ENCODE measurements around the gene AGPAT3. TPM values are rescaled to one million over a fixed set of nuclear protein-coding genes. Genes with fewer than 3 reads are reported as not detected.

Gene AGPAT3
- total and polyA plus RNA-seq, 2 donors (not counting 3 experiments of a cell fraction or from before 2014, with no cell fraction given) = 39.9 to 76.7 TPM

- H3K4me1 ChIP-seq (ENCODE audit: control insufficient read depth, extremely low read depth, insufficient read depth, low read length) = no peaks in the 10 kb centered on the region
- H3K9me3 ChIP-seq (replicated peaks; ENCODE audit: control insufficient read depth, insufficient read depth, low read length) = no peaks in the 10 kb centered on the region
- dilution Hi-C loops (cut with MboI; ENCODE audit: extremely low pct_ligation_motif_present, low sequenced_read_pairs) (no loop called here), intact Hi-C loops (cut with micrococcal nuclease) (no loop called here)
- no peak overlapping the region for H2AFZ ChIP-seq (ENCODE audit: low read depth, low read length)
- ChIA-PET POLR2A (no interaction called here), CTCF (interaction anchor here (1.2 kb wide), 1 partner anchor 155 kb away, joined by 6 read pairs; no protein-coding TSS in a partner anchor)
- DNase-seq (ENCODE audit: low read depth, low spot score) (no peak), FAIRE-seq (no peak)
- H3K4me3 ChIP-seq (replicated peaks in 1 of 3; ENCODE audit: insufficient read depth in 1 of 3, low read depth in 1 of 3, low read length in 3 of 3) = no peak overlapping the region
- no peaks in the 10 kb centered on the region for H3K36me3 ChIP-seq (ENCODE audit: control insufficient read depth in 2 of 2, extremely low read depth in 1 of 2, insufficient read depth in 2 of 2, low read length in 2 of 2)
- TF ChIP-seq GATA2 (IDR thresholded peaks at IDR 0.05; ENCODE audit: insufficient read depth, insufficient read length, low read depth, low read length) = no peak
- TF ChIP-seq EZH2 (IDR thresholded peaks at IDR 0.05; ENCODE audit: borderline replicate concordance, low read depth, low read length, severe bottlenecking) = no peak
- no peak for TF ChIP-seq JUN (IDR thresholded peaks at IDR 0.05; ENCODE audit: borderline replicate concordance, insufficient read depth, insufficient read length, low read depth)
- TF ChIP-seq CTCF (IDR thresholded peaks at IDR 0.05; ENCODE audit: extremely low read depth in 1 of 2, insufficient read depth in 1 of 2, low read depth in 1 of 2, low read length in 2 of 2) = no peak
- TF ChIP-seq POLR2AphosphoS5 (IDR thresholded peaks at IDR 0.05; ENCODE audit: insufficient read depth, low read depth, low read length) = no peak
- no peak for TF ChIP-seq POLR2A (IDR thresholded peaks at IDR 0.05; ENCODE audit: low read depth, low read length)
- TF ChIP-seq MYC (IDR thresholded peaks at IDR 0.05; ENCODE audit: low read depth, low read length) = no peak
- no peak for TF ChIP-seq FOS (IDR thresholded peaks at IDR 0.05; ENCODE audit: borderline replicate concordance, insufficient read depth, low read length)
- TF ChIP-seq MAX (IDR thresholded peaks at IDR 0.05; ENCODE audit: insufficient read depth, insufficient read length) = no peak
- no peaks in the 10 kb centered on the region for H3K79me2 ChIP-seq (ENCODE audit: control insufficient read depth, insufficient read depth, low read length)
- no peaks in the 10 kb centered on the region for H3K27me3 ChIP-seq (ENCODE audit: control insufficient read depth in 2 of 2, insufficient read depth in 2 of 2, low read length in 2 of 2)
- no peaks in the 10 kb centered on the region for H4K20me1 ChIP-seq (replicated peaks; ENCODE audit: control insufficient read depth, extremely low read depth, insufficient read depth, low read length)
- H3K4me2 ChIP-seq (ENCODE audit: insufficient read depth, low read length) = no peak overlapping the region
- no peaks in the 10 kb centered on the region for H3K9me1 ChIP-seq (replicated peaks; ENCODE audit: control insufficient read depth, extremely low read depth, insufficient read depth, low read length)
- no peak overlapping the region for H3K9ac ChIP-seq (replicated peaks; ENCODE audit: extremely low read depth, insufficient read depth, low read length)
- no peak overlapping the region for H3K27ac ChIP-seq (ENCODE audit: insufficient read depth, low read depth, low read length)
- BruUV-seq (replicated peaks) = no TSS peak
These were observed 45.3 kb upstream of the AGPAT3 start for GRCh38 chr21:43819511-43820405.
